Activated CD4-positive, alpha-beta T cell treated with anti-CD3 and anti-CD28 coated beads, Interleukin-2, amount 50 U/mL, for 1 hour (primary cell): Measurements from ENCODE around the gene GPR137B.
"Not testable (repeated sequence)": the region's sequence is repeated elsewhere in the genome, so short reads cannot be mapped to it uniquely, and the experiment has no call there.

Experiments
- DNase-seq: peaks from one replicate; pipeline ENCODE4 v3.0.0-alpha.2; 2020

The GPR137B gene

GRCh38 chr1:236161755-236162154 is 19.4 kb downstream of the GPR137B start:
- not testable (repeated sequence) for DNase-seq

- no peak for DNase-seq
These were observed 21.3 kb downstream of the GPR137B start for GRCh38 chr1:236163463-236164153.

GRCh38 chr1:236164273-236164672 is 21.9 kb downstream of the GPR137B start:
- no peak for DNase-seq

GRCh38 chr1:236165238-236165981 is 23.1 kb downstream of the GPR137B start:
- DNase-seq = no peak

- DNase-seq = no peak
These were observed 23.7 kb downstream of the GPR137B start for GRCh38 chr1:236166041-236166440.

- no peak for DNase-seq
These were observed 24.8 kb downstream of the GPR137B start for GRCh38 chr1:236167154-236167553.

GRCh38 chr1:236167578-236167977 is 25.2 kb downstream of the GPR137B start:
- no peak for DNase-seq

GRCh38 chr1:236168716-236169429 is 26.5 kb downstream of the GPR137B start:
- no peak for DNase-seq

- DNase-seq = no peak
These were observed 29.8 kb downstream of the GPR137B start for GRCh38 chr1:236172041-236172579.

- DNase-seq = no peak
These were observed 30.9 kb downstream of the GPR137B start for GRCh38 chr1:236173174-236173767.

GRCh38 chr1:236175642-236176336 is 33.5 kb downstream of the GPR137B start:
- no peak for DNase-seq

- DNase-seq = no peak
These were observed 34.3 kb downstream of the GPR137B start for GRCh38 chr1:236176337-236177336.

- DNase-seq = no peak
These were observed 37.3 kb downstream of the GPR137B start for GRCh38 chr1:236179634-236180033.

GRCh38 chr1:236181059-236181458 is 38.7 kb downstream of the GPR137B start:
- DNase-seq = no peak

GRCh38 chr1:236185687-236186086 is 43.3 kb downstream of the GPR137B start:
- DNase-seq = no peak

- not testable (repeated sequence) for DNase-seq
These were observed 44.1 kb downstream of the GPR137B start for GRCh38 chr1:236186471-236186870.

- DNase-seq = not testable (repeated sequence)
These were observed 45.7 kb downstream of the GPR137B start for GRCh38 chr1:236188084-236188483.

GRCh38 chr1:236193184-236193583 is 50.8 kb downstream of the GPR137B start:
- DNase-seq = no peak

- no peak for DNase-seq
These were observed 58.6 kb downstream of the GPR137B start for GRCh38 chr1:236200925-236201324.

- DNase-seq = no peak
These were observed 59.4 kb downstream of the GPR137B start for GRCh38 chr1:236201786-236202185.

GRCh38 chr1:236204039-236204438 is 61.7 kb downstream of the GPR137B start:
- DNase-seq = no peak
